ENCODE results near the gene S100A3. TPM values are rescaled to one million over a fixed set of nuclear protein-coding genes. Genes with fewer than 3 reads are reported as not detected.

The S100A3 gene, protein sequence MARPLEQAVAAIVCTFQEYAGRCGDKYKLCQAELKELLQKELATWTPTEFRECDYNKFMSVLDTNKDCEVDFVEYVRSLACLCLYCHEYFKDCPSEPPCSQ
- 3.3 and 11.2 TPM in 2 replicates for total RNA-seq

GRCh38 chr1:153548722-153549688 is at the start of gene S100A3:
TSS of gene S100A3 (minus strand) at chr1:153549258. CDS start at chr1:153548485, 773 bp downstream.

DNA sequence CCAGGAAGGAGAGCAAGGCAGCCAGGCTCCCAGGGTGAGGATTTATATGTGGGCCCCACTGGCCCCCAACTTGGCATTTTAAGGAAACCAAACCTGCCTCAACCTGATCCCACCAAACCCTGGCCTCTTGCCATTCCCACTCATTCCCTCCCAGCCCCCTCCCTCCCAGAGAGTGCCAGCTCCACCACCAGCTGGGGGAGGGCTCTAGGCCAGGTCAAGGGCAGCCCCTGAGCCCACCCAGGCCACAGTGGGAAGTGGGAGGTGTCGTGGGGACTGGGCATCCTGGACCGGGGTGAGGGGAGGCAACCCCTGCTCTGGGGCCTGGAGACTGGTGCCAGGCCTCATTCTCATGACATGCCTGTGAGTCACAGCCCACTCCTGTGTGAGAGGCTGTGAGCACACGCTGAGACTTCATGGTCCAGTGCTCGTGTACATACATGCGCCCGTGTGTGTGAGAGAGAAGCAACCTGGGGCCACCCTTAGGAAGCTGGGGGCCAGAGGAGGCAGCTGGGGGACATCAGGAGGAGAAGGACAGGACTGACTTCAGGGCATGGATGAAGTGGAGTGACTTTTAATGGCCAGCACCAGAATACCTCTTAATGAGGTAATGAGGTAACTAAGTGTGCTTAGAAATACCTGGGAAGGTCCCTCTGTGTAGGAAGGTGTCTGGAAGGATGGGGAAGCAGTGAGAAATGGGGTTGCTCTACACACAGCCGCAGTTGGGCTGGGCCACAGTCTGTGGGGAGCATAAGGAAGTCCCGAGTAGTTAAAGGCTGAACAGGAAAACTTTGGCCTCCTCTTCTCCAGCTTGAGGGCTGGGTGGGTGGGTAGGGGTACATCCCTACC is 16.7 kb upstream of the S100A3 start, which contains the start of gene S100A2:
Gene S100A2, minus strand, starts transcription at position 316 of the 846 bp plus-strand sequence. CDS start 1,967 bp downstream, outside the sequence.

DNA sequence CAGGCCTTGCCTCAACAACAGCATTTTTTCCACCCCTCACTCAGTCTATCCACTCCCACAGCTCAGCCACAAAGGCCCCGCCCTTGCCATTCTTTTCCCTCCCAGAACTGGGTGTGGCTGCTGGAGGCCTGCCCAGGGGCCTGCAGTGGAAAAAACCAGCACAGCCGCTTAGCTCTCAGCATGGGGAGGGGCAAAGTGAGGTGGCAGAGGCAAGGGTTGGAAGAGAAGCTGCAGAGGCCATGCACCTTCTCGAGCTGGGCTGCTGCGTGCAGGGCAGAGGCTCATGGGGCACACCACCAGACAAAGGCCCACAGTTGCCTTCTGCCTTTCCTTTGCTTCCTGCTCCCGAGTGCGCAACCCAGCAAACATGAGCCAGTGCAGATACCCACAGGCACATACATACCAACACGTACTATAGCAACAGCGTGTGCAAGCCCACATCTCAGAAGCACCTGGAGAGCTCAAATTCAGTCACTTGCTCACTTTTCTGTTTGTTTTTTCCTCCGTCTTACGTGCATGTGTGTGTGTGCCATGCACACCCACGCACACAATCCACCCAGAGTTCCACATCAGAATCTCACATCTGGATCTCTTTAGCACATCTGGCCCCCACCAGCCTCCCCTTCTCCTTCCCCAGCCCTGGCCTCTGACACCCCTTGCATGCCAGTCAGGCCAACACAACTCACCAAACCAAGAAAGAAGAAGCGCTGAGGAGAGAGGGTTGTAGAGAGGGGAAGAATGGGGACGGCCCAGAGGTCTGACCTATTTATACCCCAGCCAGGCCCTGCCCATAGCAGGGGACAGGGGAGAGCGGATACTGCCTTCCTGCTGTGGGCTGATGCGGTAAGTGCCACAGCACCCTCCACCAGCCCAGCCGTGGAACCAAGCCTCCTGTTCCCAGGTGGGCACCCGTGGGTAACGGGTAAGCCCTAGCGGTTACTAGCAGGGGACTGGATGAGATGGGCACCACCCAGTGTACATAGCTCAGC is 3.7 kb downstream of the S100A3 start, which contains the start of gene S100A4:
Gene S100A4, minus strand, starts transcription at position 740 of the 989 bp plus-strand sequence. CDS start 1,012 bp downstream, outside the sequence.

GRCh38 chr1:153540394-153541361 is 8.4 kb downstream of the S100A3 start, which contains the start of gene S100A5:
TSS of gene S100A5 (minus strand) at chr1:153540934. CDS start at chr1:153540191, 743 bp downstream.

GRCh38 chr1:153535242-153536011 is 13.6 kb downstream of the S100A3 start, which contains the start of gene S100A6:
TSS of gene S100A6 (minus strand) at chr1:153535991. CDS start at chr1:153535339, 652 bp downstream.

Other genes with a start within 250 kb of the S100A3 start
- not detected in 2 replicates for gene PGLYRP3, start 236.3 kb downstream of the S100A3 start, total RNA-seq
- gene PGLYRP4, start 200.4 kb downstream of the S100A3 start, total RNA-seq: not detected in 2 replicates
- not detected in 2 replicates for gene S100A9, start 191.4 kb downstream of the S100A3 start, total RNA-seq
- gene S100A12, start 173.6 kb downstream of the S100A3 start, total RNA-seq: not detected in 2 replicates
- gene S100A8, start 158.2 kb downstream of the S100A3 start, total RNA-seq: not detected in 2 replicates
- not detected in 2 replicates for gene S100A7A, start 132.7 kb downstream of the S100A3 start, total RNA-seq
- not detected in 2 replicates for gene S100A7, start 88.6 kb downstream of the S100A3 start, total RNA-seq
- 1,170 and 1,265 TPM in 2 replicates for gene S100A6, start 13.3 kb downstream of the S100A3 start, total RNA-seq
- gene S100A5, start 8.3 kb downstream of the S100A3 start, total RNA-seq: not detected in 2 replicates
- gene S100A4, start 3.5 kb downstream of the S100A3 start, total RNA-seq: 662 and 686 TPM in 2 replicates
- gene S100A2, start 16.6 kb upstream of the S100A3 start, total RNA-seq: 0.24 and 1.9 TPM in 2 replicates
- 134 and 164 TPM in 2 replicates for gene S100A16, start 63.9 kb upstream of the S100A3 start, total RNA-seq
- gene S100A14, start 67.1 kb upstream of the S100A3 start, total RNA-seq: not detected in 2 replicates
- 202 and 218 TPM in 2 replicates for gene S100A13, start 78.2 kb upstream of the S100A3 start, total RNA-seq
- gene S100A1, start 79.2 kb upstream of the S100A3 start, total RNA-seq: 0.29 TPM in 1 of 2 replicates, not detected in the other
- gene CHTOP, start 84.8 kb upstream of the S100A3 start, total RNA-seq: 24.5 and 27.5 TPM in 2 replicates
- gene SNAPIN, start 109.4 kb upstream of the S100A3 start, total RNA-seq: 42.1 and 48.0 TPM in 2 replicates
- 85.3 and 95.6 TPM in 2 replicates for gene ILF2, start 121.7 kb upstream of the S100A3 start, total RNA-seq
- 17.4 and 19.6 TPM in 2 replicates for gene NPR1, start 129.4 kb upstream of the S100A3 start, total RNA-seq
- 28.0 and 28.3 TPM in 2 replicates for gene INTS3, start 178.8 kb upstream of the S100A3 start, total RNA-seq
- 46.1 and 48.2 TPM in 2 replicates for gene SLC27A3, start 226.1 kb upstream of the S100A3 start, total RNA-seq

Data from cardiac ventricle fibroblast (primary cell).